ENCODE data around the gene PPP1R13B.

GRCh38 chr14:103733651-103734050 lies 113.7 kb downstream of the PPP1R13B start:
- TF ChIP-seq POLR2A (IDR thresholded peaks at IDR 0.05; ENCODE audit: low read depth) (no peak), CTCF (IDR thresholded peaks at IDR 0.05) (no peak), POLR2AphosphoS5 (IDR thresholded peaks at IDR 0.05) (no peak)
